ENCODE data around the gene COL6A1.

COL6A1 gene

DNA sequence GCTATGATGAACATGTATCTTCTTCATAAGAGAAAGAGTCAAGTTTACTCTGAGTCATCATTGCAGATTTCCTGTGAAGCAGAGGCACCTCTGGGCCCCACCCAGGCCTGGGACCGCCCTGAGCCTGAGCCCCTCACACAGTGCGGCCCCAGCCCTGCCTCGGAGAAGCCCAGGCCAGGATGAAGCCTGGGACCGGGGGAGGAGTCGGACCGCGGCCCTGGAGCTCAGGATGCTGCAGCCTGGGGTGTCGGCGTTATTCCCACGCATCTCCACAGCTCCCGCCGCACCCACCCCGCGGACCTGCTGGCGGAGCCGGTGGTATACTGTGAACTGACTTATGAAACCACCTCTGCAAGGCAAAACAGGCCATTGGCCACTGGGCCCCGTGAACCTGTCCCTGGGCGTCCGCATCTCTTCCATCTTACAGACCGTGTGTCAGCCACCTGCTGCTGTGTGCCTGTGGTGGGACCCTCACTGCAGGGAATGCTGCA is 2.4 kb upstream of the COL6A1 start:
- Histone ChIP-seq H3K4me1 (peaks cover 9% of the 10 kb centered on the region), H3K9me3 (no peaks in the 10 kb centered on the region), H3K36me3 (no peaks in the 10 kb centered on the region), H3K27me3 (no peaks in the 10 kb centered on the region), H3K4me3 (ENCODE audit: low read depth, low read length) (no peak overlapping the region)
- TF ChIP-seq, protein P1, sequence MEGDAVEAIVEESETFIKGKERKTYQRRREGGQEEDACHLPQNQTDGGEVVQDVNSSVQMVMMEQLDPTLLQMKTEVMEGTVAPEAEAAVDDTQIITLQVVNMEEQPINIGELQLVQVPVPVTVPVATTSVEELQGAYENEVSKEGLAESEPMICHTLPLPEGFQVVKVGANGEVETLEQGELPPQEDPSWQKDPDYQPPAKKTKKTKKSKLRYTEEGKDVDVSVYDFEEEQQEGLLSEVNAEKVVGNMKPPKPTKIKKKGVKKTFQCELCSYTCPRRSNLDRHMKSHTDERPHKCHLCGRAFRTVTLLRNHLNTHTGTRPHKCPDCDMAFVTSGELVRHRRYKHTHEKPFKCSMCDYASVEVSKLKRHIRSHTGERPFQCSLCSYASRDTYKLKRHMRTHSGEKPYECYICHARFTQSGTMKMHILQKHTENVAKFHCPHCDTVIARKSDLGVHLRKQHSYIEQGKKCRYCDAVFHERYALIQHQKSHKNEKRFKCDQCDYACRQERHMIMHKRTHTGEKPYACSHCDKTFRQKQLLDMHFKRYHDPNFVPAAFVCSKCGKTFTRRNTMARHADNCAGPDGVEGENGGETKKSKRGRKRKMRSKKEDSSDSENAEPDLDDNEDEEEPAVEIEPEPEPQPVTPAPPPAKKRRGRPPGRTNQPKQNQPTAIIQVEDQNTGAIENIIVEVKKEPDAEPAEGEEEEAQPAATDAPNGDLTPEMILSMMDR (IDR thresholded peaks at IDR 0.05; ENCODE audit: low read depth, low read length) = no peak
- DNase-seq = peak; percentile 24

DNA sequence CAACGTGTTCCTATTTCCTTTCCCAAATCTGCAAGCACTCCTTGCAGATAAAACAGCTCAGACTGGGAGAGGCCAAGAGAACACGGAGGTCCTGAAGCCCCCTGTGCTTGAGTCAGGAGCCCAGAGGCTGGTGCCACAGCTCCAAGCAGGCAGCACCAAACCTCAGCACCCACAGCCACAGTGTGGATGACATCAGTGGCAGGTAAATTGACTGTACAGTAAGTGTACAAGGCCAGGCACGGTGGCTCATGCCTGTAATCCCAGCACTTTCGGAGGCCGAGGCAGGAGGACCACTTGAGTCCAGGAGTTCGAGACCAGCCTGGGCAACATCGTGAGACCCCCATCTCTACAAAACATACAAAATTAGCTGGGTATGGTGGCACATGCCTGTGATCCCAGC is 1.9 kb upstream of the COL6A1 start:
- DNase-seq = no peak
- Histone ChIP-seq H3K9me3 (no peaks in the 10 kb centered on the region), H3K4me3 (ENCODE audit: low read depth, low read length) (no peak overlapping the region), H3K27me3 (no peaks in the 10 kb centered on the region), H3K36me3 (no peaks in the 10 kb centered on the region), H3K4me1 (peaks cover 4% of the 10 kb centered on the region)
- TF ChIP-seq, protein P1 (IDR thresholded peaks at IDR 0.05; ENCODE audit: low read depth, low read length) = no peak

DNA sequence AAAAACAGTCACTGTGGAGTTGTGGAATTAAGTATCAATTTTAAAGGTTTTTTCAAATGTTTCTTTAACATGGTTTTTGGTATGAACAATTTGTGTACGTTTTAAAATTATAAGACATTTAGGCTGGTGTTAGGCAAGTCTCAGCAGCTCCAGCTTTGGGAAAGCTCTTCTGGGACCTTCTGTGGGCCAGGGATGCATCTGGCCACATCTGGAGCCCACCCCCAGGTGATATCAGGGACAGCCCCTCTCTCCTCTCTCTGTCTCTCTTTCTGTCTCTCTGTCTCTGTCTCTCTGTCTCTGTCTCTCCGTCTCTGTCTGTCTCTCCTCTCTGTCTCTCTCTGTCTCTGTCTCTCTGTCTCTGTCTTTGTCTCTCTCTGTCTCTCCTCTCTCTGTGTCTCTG is 1.3 kb upstream of the COL6A1 start:
- TF ChIP-seq, protein P1 (IDR thresholded peaks at IDR 0.05; ENCODE audit: low read depth, low read length) = no peak
- Histone ChIP-seq H3K9me3 (no peaks in the 10 kb centered on the region), H3K4me3 (ENCODE audit: low read depth, low read length) (no peak overlapping the region), H3K27me3 (no peaks in the 10 kb centered on the region), H3K4me1 (peaks cover 2% of the 10 kb centered on the region; the same call in 1 of the 2 replicates), H3K36me3 (no peaks in the 10 kb centered on the region)
- DNase-seq = no peak

DNA sequence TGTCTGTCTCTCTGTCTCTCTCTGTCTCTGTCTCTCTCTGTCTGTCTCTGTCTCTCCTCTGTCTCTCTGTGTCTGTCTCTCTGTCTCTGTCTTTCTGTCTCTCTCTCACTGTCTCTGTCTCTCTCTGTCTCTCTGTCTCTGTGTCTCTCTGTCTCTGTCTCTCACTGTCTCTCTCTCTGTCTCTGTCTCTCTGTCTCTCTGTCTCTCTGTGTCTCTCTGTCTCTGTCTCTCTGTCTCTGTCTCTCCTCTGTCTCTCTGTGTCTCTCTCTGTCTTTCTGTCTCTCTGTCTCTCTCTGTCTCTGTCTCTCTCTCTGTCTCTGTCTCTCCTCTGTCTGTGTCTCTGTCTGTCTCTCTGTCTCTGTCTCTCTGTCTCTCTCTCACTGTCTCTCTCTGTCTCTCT is 873 bp upstream of the COL6A1 start:
- Histone ChIP-seq H3K27me3 (no peaks in the 10 kb centered on the region), H3K9me3 (no peaks in the 10 kb centered on the region), H3K4me1 (peaks cover 2% of the 10 kb centered on the region; the same call in 1 of the 2 replicates), H3K4me3 (ENCODE audit: low read depth, low read length) (peak overlapping the region; percentile 44), H3K36me3 (no peaks in the 10 kb centered on the region)
- no peak for DNase-seq
- TF ChIP-seq, protein P1 (IDR thresholded peaks at IDR 0.05; ENCODE audit: low read depth, low read length) = no peak

DNA sequence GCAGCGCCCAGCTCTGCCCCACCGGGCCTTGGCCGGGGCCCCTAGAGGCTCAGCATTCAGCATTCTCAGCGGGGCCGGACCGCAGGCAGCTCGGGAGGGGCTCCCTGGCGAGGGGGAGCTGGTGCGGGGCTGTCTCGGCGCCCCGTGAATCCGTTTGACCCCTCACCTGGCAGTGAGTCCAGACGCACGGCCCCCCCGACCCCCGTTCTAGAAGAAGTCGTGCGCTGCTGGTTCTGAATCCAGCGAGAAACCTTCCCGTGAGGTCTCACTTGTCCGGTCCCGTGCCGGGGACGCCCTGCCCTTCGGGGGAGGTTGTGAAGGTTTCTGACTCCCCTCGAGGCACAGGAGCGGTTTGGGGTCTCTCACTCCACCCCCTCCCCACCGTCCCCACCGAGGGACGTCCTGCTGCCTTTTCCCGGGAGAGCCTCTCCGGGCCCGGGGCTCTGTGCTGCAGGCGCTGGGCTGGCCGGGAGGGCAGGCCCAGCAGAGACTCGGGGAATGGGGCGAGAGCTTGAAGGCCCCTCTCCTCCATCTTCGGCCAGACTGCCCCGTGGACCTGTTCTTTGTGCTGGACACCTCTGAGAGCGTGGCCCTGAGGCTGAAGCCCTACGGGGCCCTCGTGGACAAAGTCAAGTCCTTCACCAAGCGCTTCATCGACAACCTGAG is 655 bp downstream of the COL6A1 start:
- no peaks in the 10 kb centered on the region for H3K9me3 ChIP-seq
- peaks cover 2% of the 10 kb centered on the region; the same call in 1 of the 2 replicates for H3K4me1 ChIP-seq
- DNase-seq = peak; percentile 20
- H3K27me3 ChIP-seq = no peaks in the 10 kb centered on the region
- H3K36me3 ChIP-seq = no peaks in the 10 kb centered on the region
- TF ChIP-seq, protein P1 (IDR thresholded peaks at IDR 0.05; ENCODE audit: low read depth, low read length) = no peak
- peak overlapping the region; percentile 52 for H3K4me3 ChIP-seq (ENCODE audit: low read depth, low read length)
